NOMO-1 treated with DMSO at 0.1 percent for 48 hours (cell line): ENCODE data around the gene AVPR1A.
"Not testable (repeated sequence)": the region's sequence is repeated elsewhere in the genome, so short reads cannot be mapped to it uniquely, and the experiment has no call there.

Experiments
- DNase-seq: peaks from one replicate; lab custom pipeline; 2025; ENCODE audit not compliant: unreplicated experiment; lab: John Stamatoyannopoulos, UW

The AVPR1A gene

GRCh38 chr12:63150713-63151622, at the start of gene AVPR1A:
AVPR1A (minus strand) TSS chr12:63151201; CDS start chr12:63150836, 365 bp downstream.
- DNase-seq: no peak

GRCh38 chr12:63196168-63196567, 45.2 kb upstream of the AVPR1A start:
- no peak for DNase-seq

- no peak for DNase-seq
Observed at GRCh38 chr12:63179224-63179623, 28.2 kb upstream of the AVPR1A start.

DNA sequence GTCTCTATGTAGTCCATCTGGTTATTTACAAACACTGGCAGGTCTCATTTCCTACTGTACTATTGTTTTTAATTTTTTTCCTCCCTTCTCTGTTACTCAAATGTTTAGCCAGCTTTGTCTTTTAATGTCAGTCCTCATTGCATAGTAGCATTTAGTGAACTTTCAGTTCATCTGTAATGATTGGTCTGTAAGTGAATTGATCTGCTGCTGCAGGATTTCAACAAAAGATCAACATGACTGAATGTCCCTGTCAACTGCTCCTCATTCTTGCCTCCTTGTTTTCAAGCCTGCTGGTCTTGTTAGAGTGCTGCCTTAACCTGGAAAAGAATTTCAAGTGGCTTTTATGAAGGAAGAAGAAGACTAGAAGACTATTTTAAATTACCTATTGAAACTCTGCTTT, 19.3 kb upstream of the AVPR1A start:
- no peak for DNase-seq

- not testable (repeated sequence) for DNase-seq
Observed at GRCh38 chr12:63167741-63168140, 16.7 kb upstream of the AVPR1A start.

DNA sequence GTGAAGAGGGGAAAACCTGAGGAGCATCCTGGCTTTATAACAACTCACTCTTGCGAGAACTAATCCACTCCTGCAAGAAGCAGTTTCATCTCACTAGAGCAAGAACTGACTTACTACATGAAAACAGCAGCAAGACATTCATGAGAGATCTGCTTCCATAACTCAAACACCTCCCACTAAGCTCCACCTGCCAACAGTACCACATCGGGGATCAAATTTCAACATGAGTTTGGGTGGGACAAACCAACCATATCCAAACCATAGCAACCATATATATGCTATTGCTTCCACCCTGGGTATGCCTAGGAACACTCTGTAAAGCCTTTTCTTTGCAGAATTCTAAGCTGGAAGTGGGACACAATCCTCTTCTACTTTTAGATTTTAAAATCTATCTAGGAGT, 13.9 kb upstream of the AVPR1A start:
- no peak for DNase-seq

GRCh38 chr12:63163541-63163940, 12.5 kb upstream of the AVPR1A start:
- DNase-seq: no peak

DNA sequence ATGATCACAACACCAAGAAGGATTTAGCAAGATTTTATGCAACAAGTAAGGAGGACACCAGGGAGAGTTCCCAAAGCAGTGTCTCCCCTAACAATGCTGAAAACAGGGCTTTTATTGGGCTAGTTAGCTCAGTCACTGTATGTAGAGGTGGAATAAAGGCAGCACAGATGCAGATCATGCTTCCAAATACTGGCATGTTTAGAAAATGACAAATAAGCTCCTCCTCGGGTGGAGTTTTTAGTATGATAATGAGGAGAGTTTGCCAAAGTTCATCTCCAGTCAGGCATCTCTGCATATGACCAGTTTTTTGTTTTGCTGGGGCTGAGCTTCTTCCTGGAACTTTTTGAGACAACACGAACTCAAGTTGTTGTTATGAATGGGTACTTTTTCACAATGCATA, 4.4 kb upstream of the AVPR1A start:
- no peak for DNase-seq

DNA sequence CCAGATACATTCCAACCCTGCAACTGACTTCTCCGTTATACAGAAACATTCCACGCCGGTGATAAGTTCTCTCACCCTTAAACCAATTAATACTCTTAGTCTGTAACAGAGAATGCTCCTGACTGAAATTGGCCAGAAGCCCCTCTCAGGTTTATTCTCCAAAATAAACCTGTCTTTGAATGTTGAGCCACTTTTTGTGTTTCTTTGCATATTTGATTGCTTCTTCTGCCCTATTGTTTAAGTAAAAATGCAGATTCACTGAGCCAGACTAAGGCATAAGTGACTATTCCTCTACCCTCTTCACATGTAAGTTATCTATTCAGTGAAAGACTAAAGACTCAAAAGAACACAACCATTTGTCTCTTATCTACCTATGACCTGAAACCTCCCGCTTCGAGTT, 3.6 kb upstream of the AVPR1A start:
- no peak for DNase-seq

GRCh38 chr12:63152321-63152700, 1.3 kb upstream of the AVPR1A start:
- DNase-seq: no peak

GRCh38 chr12:63151623-63152320, 771 bp upstream of the AVPR1A start:
- DNase-seq: no peak

DNA sequence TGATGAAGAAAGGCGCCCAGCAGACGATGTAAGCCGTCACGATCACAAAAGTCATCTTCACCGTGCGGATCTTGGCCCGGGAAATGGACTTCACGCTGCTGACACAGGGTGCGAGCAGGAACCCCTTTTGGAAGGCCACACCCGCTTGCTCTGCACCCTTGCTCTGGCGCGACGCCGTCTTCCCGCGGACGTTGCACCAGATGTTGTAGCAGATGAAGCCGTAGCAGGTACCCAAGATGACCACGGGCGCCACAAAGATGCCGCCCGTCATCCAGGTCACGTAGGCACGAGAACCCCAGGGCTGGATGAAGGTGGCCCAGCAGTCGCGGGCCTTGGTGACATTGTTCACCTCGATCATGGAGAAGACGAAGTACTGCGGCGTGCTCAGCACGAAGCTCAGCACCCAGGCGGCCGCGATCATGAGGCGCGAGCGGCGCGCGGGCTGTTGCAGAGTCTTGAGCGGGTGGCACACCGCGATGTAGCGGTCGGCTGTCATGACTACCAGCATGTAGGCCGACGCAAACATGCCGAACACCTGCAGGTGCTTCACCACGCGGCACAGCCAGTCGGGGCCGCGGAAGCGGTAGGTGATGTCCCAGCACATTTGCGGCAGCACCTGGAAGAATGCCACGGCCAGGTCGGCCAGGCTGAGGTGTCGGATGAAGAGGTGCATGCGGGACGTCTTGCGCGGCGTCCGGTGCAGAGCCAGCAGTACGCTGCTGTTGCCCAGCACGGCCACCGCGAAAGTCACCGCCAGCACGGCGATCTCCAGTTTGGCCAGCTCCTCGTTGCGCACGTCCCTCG, 890 bp downstream of the AVPR1A start:
- DNase-seq: no peak

GRCh38 chr12:63144556-63144955, 6.4 kb downstream of the AVPR1A start:
- no peak for DNase-seq

DNA sequence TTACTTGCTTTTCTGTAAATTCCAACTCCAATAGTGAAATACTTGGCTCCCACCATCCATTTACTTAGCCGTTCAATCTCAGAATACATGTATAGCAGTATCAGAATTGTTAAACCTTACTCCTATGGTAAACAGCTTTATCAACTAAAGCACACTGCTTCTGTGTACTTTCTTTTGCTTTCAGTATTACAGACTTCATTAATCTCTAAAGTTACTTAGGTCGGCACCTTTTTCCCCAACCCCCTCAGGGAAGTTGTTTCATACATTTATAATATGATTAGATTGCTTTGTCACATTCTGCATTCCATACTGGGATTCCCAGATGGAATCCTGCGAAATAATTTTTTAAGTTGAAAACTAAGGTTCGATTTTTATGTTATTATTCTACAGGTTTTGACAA, 12.5 kb downstream of the AVPR1A start:
- DNase-seq: no peak

- no peak for DNase-seq
Observed at GRCh38 chr12:63133981-63134380, 17.0 kb downstream of the AVPR1A start.

DNA sequence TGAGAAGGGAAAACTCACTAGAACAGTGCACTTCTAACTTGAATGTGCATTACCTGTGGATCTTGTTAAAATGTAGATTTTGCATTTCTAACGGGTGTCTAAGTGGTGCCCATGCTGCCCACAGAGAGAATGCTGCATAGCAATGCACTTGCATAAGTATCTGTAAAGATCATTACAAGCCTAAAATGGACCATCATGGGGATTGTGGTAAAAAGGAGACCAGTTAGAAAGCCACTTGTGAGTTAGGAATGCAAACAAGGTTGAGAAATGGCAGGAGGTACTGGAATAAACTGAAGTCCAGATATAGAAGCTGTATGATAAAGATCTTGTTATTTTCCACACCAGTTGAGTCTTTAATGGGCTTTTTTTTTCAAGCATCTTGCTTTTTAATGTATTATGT, 18.8 kb downstream of the AVPR1A start:
- DNase-seq: no peak

DNA sequence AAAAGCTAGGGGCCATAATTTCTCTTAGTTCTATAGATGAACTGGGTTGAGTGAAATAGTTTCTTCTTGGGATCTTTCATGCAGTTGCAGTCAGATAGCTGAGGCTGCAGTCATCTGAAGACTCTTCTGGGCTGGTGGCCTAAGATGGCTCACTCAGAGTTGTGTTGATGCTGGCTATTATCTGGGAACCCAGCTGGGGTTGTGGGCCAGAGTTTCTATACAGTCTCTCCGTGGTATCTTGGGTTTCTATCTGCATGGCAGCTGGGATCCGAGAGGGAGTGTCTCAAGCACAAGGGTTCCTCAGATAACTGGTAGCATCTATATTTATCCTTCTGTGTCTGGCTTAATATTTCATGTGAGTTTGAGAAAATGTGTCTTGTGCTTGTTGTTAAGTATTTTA, 21.1 kb downstream of the AVPR1A start:
- DNase-seq: no peak

DNA sequence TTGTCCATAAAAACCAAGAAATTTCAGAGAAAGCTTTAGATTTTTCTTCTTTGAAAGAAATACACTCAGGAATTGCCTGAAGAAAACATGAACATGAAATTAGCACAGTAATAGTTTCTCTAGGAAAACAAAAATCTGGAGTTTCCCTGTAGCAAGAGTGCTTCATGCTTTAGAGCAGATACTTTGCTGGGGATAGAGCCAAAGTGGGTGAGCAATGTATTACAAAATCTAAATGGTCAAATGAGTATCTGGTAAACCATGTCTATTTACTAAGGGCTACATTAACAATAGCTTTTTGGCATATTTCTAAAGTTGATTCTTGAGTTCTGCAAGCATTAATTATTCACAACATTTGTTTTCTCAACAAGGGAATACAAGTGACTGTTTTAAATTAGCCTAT, 26.2 kb downstream of the AVPR1A start:
- no peak for DNase-seq

DNA sequence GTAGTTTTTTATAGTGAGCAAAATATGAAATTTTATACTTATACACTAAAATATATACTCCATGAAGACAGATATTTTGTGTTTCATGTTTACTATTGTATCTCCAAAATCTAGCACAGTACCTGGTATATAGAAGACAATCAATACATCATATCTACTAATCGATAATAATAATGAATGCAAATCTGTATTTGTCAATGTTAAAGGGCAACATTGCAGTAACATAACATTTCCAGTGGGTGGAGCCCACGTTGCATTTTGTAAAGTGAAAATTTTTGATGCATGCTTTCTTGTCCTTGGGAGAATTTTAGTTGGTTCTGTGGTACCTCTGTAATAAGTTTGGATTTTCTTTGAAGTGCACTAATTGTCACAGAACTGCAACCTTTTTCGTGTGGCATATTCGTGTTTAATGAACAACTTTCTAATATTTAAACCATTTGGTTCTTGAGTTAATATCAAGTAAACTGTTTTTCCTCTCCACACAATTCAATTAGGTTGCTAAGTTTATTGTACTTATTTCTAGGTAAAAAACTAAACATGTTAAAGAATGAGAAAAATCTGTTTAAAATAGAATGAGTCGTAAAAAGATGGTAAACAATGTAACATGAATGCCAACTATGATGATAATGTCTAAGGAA, 47.4 kb downstream of the AVPR1A start:
- peak; percentile 10 for DNase-seq

DNA sequence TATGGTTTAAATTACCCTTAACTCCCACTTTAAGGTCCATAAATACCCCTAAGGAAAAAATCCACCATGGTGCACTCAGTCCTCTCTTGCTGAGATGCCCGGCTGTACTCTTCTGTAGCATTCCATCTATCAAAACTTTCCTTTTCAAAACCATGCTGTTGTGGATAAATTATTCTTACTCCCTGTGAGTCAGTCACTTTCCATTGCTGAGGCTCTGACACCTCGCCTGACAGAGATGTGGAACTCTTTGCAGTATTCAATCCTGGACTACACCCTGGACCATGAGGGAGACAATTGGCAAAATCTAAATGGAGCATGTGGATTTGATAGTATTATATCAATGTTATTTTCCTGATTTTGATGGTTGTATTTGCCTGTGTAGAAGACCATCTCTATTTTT, 49.1 kb downstream of the AVPR1A start:
- no peak for DNase-seq

- DNase-seq: no peak
Observed at GRCh38 chr12:63098851-63099250, 52.1 kb downstream of the AVPR1A start.
